Measurements from ENCODE around the gene MYO18B.

The MYO18B gene

GRCh38 chr22:25751174-25751581 is 9.2 kb downstream of the MYO18B start:
- DNase-seq, result no peak

DNA sequence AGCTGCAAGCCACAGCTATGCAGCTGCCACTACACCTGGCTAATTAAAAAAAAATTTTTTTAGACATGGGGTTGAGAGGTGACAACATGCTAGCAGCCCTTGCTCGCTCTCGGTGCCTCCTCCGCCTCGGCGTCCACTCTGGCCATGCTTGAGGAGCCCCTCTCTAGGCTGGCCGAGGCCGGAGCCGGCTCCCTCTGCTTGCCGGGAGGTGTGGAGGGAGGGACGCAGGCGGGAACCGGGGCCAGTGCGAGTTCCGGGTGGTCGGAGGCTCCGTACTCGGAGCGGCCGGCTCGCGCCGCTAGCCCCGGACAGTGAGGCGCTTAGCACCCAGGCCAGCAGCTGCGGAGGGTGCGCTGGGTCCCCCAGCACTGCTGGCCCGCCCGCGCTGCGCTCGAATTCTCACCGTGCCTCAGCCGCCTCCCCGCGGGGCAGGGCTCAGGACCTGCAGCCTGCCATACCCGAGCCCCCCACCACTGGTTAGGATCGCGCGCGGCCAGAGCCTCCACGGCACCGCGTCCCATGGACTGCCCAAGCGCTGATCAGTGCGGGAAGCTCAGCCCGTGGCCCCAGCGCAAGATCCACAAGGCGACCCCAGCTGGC is 10.7 kb downstream of the MYO18B start:
- DNase-seq, result no peak

GRCh38 chr22:25753252-25753651 is 11.3 kb downstream of the MYO18B start:
- no peak for DNase-seq

DNA sequence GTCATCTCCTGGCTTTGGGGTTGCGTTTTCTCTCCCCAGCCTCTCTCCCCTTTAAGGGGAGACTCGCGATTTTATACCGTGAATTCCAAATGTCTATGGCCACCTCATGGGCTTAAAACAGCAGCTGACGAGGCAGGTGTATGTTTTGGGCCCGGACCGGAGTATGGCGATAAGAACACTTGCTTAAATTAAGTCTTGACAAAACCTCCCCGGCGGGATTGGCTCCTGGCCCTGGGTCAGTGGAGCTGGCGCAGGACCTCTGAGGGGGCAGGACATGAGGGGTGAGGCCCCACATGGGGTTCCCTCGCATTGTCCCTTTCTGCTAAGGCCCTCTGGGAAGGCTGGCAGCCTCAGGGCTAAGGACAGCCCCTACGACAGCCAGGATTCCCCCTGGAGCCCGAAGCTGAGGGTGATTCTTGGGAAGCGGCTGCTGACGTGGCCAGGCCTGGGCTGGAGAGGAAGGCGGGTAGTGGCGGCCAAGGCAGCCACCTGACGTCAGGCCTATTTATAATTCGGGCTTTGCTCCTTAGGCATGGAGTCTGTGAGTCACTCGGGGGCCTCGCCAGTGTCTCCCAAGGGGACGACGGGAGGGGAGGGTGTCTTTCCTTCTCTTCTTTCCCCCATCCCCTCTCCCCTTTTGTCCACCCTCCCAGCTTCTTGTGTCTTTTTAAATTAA is 12.7 kb downstream of the MYO18B start:
- DNase-seq, result no peak

- no peak for DNase-seq
Observed at GRCh38 chr22:25757686-25758085, 15.7 kb downstream of the MYO18B start.

DNA sequence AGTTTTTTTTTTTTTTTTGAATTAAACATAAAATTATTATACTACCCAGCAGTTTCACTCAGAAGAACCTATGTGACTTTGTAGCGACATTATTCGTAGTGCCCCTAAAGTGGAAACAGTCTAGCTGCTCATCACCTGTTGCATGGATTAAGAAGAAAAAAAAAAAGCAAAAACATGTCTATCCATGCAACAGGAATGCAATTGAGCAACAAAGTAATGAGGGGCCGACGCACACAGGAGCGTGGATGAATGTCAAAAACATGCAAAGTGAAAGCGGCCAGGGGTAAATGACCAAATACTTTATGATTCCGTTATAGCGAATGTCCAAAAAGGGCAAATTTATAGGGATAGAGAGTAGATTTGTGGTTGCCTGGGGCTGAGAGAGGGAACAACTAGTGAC is 16.3 kb downstream of the MYO18B start:
- DNase-seq, result no peak

DNA sequence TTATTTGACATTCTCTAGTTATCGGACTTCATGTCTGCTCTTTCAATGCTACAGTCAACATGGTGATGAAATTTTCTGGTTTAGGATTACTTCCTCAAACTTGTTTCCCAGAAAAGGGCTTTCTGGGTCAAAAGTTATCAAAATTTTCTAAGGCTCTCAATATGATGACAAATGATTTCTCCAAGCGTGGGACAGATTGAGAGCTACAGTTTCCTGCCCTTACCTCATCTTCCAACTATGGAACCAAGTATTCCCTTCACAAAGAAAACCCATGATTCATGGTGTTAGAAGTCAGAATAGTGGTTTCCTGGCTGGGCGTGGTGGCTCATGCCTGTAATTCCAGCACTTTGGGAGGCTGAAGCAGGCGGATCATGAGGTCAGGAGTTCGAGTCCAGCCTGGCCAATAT is 17.8 kb downstream of the MYO18B start:
- DNase-seq, result no peak

DNA sequence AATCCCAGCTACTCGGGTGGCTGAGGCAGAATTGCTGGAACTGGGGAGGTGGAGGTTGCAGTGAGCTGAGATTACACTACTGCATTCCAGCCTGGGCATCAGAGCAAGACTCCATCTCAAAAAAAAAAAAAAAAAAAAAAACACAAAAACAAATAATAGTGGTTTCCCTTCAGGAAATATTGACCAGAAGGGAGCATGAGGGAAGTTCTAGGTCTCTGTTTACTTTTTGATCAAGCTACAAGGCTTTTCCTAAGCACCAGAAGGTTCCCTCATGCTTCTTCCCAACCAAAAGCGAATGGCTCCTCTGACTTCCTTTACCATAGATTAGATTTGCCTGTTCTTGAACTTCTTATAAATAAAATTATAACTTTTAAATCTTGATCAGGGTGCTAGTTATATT is 18.3 kb downstream of the MYO18B start:
- DNase-seq, result no peak

GRCh38 chr22:25760848-25761595 is 19.0 kb downstream of the MYO18B start:
- DNase-seq, result no peak

DNA sequence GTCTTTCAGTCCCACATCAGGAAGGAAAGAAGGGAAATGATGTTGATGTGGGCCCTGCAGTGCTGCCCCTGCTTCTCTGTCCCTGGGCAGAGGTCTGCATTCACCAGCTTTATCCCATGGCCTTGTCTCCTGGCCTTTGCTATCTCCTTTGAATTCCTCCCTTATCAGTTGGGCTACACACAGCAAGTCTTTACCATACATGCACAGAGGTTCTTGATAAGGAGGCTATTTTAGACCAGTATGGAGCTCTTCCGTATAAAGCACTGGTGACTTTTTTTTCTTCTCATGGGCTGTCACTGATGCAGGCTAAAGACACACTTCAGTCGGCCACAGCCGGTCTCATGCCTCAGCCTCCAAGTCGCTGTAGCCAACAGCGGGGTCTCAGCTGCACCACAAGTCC is 20.2 kb downstream of the MYO18B start:
- DNase-seq, result no peak

DNA sequence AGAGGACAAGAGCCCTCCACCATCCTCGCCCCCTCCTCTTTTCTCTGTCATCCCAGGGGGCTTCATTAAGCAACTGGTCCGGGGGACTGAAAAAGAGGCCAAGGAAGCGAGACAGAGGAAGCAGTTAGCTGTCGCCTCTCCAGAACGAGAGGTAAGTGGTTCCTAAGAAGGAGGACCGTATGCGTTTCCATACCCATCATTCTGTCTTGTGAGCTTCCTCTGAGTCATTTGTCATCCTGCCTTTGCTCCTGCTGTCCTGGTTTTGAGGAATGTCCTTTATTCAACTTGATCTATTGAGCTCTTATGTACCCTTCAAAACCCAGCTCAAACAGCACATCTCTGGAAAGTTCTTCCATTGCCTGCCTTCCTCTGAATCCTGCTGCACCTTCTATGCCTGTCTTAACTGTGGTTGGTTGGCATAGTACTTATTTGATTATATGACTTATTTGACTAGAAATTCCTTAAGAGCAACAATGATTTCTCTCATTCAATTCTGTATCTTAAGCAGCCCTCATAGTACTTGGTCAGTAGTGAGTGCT is 21.3 kb downstream of the MYO18B start:
- no peak for DNase-seq

DNA sequence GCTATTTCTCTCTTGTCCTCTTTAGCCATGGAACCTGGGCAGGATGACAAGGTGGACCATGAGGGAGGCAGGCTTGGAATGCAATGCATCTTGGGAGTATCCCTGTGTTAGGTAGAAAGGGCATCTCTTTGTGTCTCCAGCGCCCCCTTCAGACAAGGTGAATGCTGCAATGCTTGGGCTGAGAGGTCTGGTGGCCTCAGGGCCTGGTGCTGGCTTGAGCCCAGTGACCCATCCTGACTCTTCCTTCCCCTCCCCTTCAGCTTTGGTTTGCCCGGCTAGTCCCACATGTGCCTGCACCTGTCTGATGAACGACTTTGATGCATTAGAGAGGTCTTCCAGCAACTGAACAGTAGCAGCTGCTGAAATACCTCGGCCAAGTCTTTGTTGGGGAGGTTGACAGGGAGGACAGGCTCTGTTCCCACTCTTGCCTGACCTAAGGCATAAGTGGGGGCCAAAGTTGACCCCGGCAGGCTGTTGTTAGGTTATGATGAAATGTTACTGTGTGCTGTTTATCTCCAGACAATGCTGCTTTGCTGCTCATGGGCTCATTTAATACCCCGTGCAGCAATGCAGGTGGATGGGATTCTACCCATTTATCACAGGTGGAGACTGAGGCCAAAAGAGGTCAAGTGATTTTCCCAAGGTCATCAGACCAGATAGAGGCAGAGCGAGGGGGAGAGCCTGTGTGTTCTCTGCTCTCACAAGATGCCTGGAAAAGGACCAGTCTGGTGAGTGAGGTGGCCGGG is 22.5 kb downstream of the MYO18B start:
- no peak for DNase-seq

- no peak for DNase-seq
Observed at GRCh38 chr22:25765016-25765367, 23.0 kb downstream of the MYO18B start.

- DNase-seq, result no peak
Observed at GRCh38 chr22:25765801-25766200, 23.8 kb downstream of the MYO18B start.

DNA sequence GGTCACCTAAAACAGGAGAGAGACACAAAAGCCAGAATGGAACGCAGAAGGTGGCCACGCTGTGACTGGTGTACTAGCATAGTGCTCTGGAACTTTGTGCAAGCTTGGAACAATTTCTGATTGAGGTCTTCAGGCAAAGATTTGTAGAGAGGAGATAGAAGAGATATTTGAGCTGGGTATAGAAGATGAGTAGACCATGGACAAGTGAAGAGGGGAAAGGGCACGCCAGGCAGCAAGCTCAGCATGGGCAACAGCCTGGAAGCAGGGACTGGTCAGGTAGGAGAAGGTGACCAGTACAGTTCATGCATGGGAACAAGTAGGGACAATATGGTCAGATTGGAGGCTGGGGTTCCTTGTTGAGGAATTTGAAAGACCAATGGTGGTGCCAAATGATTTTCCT is 24.4 kb downstream of the MYO18B start:
- no peak for DNase-seq

DNA sequence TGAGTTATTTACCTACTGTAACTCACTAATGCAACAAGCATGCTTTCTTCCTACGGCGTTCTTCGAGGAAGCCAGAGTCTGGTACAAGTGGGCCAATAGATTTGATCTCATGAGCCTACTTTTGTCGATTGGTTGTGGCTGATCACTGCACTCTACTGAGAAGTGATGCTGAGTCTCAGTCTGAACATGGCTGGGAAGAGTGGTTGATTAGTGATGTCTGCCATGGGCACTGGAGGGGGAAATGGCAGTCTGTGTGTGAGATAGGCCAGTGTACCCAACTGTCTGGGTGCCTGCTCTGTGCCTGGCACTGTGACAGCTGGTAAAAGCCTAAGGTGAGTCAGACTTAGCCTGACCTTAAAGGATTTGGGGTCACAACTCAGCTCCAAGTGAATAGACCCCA is 28.3 kb downstream of the MYO18B start:
- DNase-seq, result no peak

GRCh38 chr22:25772288-25772687 is 30.3 kb downstream of the MYO18B start:
- DNase-seq, result no peak

- no peak for DNase-seq
Observed at GRCh38 chr22:25774575-25775026, 32.6 kb downstream of the MYO18B start.

DNA sequence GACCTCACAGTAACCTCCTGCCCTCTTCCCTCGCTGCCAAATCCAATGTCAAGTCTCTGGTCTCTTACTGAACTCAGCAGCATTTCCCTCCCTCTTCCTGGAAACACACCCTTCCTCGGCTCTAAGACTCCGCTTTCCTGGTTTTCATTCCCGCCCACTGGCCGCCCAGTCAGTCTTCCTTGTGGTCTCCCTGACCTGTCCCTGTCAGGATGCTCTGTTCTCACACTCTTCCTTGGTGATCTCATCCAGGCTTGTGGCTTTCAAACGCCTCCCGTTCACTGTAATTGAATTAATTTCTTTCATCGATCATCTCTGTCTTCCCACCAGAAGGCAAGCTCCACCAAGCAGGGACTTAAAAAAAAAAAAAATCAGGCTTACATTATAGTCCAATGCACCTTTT is 33.5 kb downstream of the MYO18B start:
- DNase-seq, result no peak

GRCh38 chr22:25777411-25777810 is 35.4 kb downstream of the MYO18B start:
- DNase-seq, result no peak

DNA sequence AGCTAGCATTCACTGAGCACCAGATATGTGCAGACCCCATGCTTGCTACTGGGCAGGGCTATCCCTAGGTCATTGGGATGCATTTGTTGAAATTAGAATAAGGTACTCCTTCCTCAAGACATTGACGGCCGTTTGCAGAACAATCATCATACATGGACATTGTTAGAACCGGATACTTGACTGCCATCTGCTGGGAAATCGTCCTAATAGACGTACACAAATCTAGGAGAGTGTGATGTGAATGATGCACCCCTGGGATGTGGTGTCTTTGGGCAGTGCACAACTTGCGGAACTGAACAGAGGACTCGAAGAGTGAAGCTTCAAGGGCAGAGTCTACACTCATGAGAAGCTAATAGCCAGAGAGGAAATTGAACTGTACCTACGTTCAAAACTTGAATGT is 35.9 kb downstream of the MYO18B start:
- DNase-seq, result no peak

- no peak for DNase-seq
Observed at GRCh38 chr22:25779426-25779825, 37.4 kb downstream of the MYO18B start.

- no peak for DNase-seq
Observed at GRCh38 chr22:25779890-25780289, 37.9 kb downstream of the MYO18B start.

Measured in central memory CD4-positive, alpha-beta T cell (primary cell).